OCI-LY7 (cell line): ENCODE measurements around the gene PALS1. TPM values are rescaled to one million over a fixed set of nuclear protein-coding genes. Genes with fewer than 3 reads are reported as not detected.

ENCODE experiments used
- BruUV-seq: library from RNA; stranded (reverse); fragments of 400-500 nt; replicated peaks from 2 replicates; lab custom pipeline; 2021; lab: Mats Ljungman, UMichigan
- CTCF ChIA-PET: fragments of 300-600 bp; sonication (Branson Sonifier 250); formaldehyde crosslinking; loops from one replicate; lab custom pipeline; 2022; ENCODE audit warnings: antibody characterized with exemption; ENCODE audit not compliant: unreplicated experiment; lab: Charles Lee
- POLR2A ChIA-PET: fragments of 300-600 bp; sonication (Branson Sonifier 250); formaldehyde crosslinking; loops from one replicate; lab custom pipeline; 2022; ENCODE audit warnings: antibody characterized with exemption; lab: Charles Lee
- DNase-seq: peaks from one replicate; pipeline ENCODE4 v3.0.0-alpha.2; 2015; ENCODE audit warnings: low spot score
- H2AFZ ChIP-seq: fragments of 200-600 bp; sonication (generic), shearing (Covaris generic); 2 replicates; pipeline ENCODE4 v1.6.1; 2014; ENCODE audit warnings: mild to moderate bottlenecking, antibody characterized with exemption, low read length, moderate library complexity
- H3K27ac ChIP-seq: fragments of 200-600 bp; sonication (generic); 2 replicates; pipeline ENCODE4 v1.5.1; 2014; ENCODE audit warnings: mixed run types, low read depth, mild to moderate bottlenecking, moderate library complexity, low read length, inconsistent platforms; ENCODE audit not compliant: poor library complexity, severe bottlenecking
- H3K36me3 ChIP-seq: fragments of 200-600 bp; sonication (generic); 2 replicates; pipeline ENCODE4 v1.6.1; 2014; ENCODE audit warnings: mild to moderate bottlenecking, antibody characterized with exemption, low read length, moderate library complexity, mixed read lengths; ENCODE audit not compliant: insufficient read depth
- H3K4me1 ChIP-seq: fragments of 200-600 bp; sonication (generic); 2 replicates; pipeline ENCODE4 v1.5.1; 2014; ENCODE audit warnings: mild to moderate bottlenecking, low read length; ENCODE audit not compliant: insufficient read depth, poor library complexity, severe bottlenecking
- H3K4me2 ChIP-seq: fragments of 200-600 bp; sonication (generic); 2 replicates; pipeline ENCODE4 v1.6.1; 2014; ENCODE audit warnings: mild to moderate bottlenecking, low read length
- H3K4me3 ChIP-seq: fragments of 200-600 bp; sonication (generic); 2 replicates; pipeline ENCODE4 v1.5.1; 2014; ENCODE audit warnings: mild to moderate bottlenecking, low read depth, low read length; ENCODE audit not compliant: poor library complexity, severe bottlenecking
- H3K79me2 ChIP-seq: fragments of 200-600 bp; sonication (generic); 2 replicates; pipeline ENCODE4 v1.6.1; 2016; ENCODE audit warnings: low read depth, mild to moderate bottlenecking, low read length, moderate library complexity, mixed read lengths; ENCODE audit not compliant: insufficient read depth
- H3K9me2 ChIP-seq: fragments of 200-600 bp; sonication (generic); 2 replicates; pipeline ENCODE4 v1.6.1; 2016; ENCODE audit warnings: mild to moderate bottlenecking, low read length, mixed read lengths; ENCODE audit not compliant: insufficient read depth
- H3K9me3 ChIP-seq: fragments of 200-600 bp; sonication (generic); 2 replicates; pipeline ENCODE4 v1.6.1; 2014; ENCODE audit warnings: mild to moderate bottlenecking, mixed run types, low read length, mixed read lengths
- H4K20me1 ChIP-seq: fragments of 200-600 bp; sonication (generic); 2 replicates; pipeline ENCODE4 v1.6.1; 2014; ENCODE audit warnings: mild to moderate bottlenecking, antibody characterized with exemption, low read length, moderate library complexity, mixed read lengths; ENCODE audit not compliant: insufficient read depth
- EZH2phosphoT487 ChIP-seq: fragments of 200-600 bp; sonication (generic); IDR thresholded peaks from 2 replicates; pipeline ENCODE4 v1.6.1; 2018; ENCODE audit warnings: low read depth, borderline replicate concordance, mild to moderate bottlenecking, mixed run types, antibody characterized with exemption, low read length, moderate library complexity, mixed read lengths
- intact Hi-C: fragments of 100-400 bp; cut with micrococcal nuclease; formaldehyde crosslinking; loops from one replicate; pipeline ENCODE4 v1.10.0; 2022; ENCODE audit not compliant: unreplicated experiment
- total RNA-seq, 2 experiments: library from RNA; depleted of rRNA in 1 of 2; stranded (reverse); fragments of >200 nt in 1 of 2; shearing (Covaris generic) in 1 of 2; gene quantifications; 2 replicates each; pipeline ENCODE4 v1.2.3, GENCODE V29; 2014 to 2022
- TF ChIP-seq, protein P1 (sequence below): fragments of 200-600 bp; sonication (generic); conservative IDR thresholded peaks from 2 replicates; pipeline ENCODE4 v1.5.1; 2014; ENCODE audit warnings: mild to moderate bottlenecking, antibody characterized with exemption, low read length, moderate library complexity, mixed read lengths

The PALS1 gene
- total RNA-seq, 2 experiments from 2014 or later, result 14.1 to 19.6 TPM

DNA sequence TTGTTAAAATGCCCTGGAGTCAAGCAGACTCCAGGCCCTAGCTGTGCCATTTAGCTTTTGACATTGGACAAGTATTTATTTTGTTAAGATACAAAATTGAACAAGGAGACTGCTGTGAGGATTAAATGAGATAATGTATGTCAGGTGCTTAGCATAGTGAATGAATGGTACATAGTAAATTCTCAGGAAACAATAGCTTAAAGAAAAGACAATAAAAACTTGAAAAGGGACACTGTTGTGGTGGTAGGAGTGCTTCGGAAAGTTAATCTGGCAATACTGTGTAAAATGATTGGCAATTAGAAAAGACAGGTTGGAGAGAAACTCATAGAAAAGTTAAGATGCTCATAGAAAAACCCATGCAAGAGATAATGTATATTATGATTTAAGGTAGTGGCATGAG is 19.7 kb downstream of the PALS1 start:
- H3K79me2 ChIP-seq, result peaks cover 13% of the 10 kb centered on the region; the same call in 1 of the 2 replicates
- ChIA-PET CTCF (no interaction called here), POLR2A (interaction anchor here (1.8 kb wide), 1 partner anchor 9 kb away, joined by 9 read pairs; no protein-coding TSS in a partner anchor)
- H4K20me1 ChIP-seq, result peaks cover 10% of the 10 kb centered on the region
- H3K9me2 ChIP-seq, result no peaks in the 10 kb centered on the region
- H3K4me1 ChIP-seq, result no peaks in the 10 kb centered on the region
- H3K4me3 ChIP-seq, result no peak overlapping the region
- intact Hi-C loops, result no loop called here
- H3K27ac ChIP-seq, result no peak overlapping the region
- DNase-seq, result no peak
- TF ChIP-seq EZH2phosphoT487, result no peak
- H3K36me3 ChIP-seq, result peaks cover 3% of the 10 kb centered on the region; the same call in 1 of the 2 replicates
- BruUV-seq, result no TSS peak
- no peak overlapping the region for H2AFZ ChIP-seq
- H3K4me2 ChIP-seq, result no peak overlapping the region
- no peaks in the 10 kb centered on the region for H3K9me3 ChIP-seq

DNA sequence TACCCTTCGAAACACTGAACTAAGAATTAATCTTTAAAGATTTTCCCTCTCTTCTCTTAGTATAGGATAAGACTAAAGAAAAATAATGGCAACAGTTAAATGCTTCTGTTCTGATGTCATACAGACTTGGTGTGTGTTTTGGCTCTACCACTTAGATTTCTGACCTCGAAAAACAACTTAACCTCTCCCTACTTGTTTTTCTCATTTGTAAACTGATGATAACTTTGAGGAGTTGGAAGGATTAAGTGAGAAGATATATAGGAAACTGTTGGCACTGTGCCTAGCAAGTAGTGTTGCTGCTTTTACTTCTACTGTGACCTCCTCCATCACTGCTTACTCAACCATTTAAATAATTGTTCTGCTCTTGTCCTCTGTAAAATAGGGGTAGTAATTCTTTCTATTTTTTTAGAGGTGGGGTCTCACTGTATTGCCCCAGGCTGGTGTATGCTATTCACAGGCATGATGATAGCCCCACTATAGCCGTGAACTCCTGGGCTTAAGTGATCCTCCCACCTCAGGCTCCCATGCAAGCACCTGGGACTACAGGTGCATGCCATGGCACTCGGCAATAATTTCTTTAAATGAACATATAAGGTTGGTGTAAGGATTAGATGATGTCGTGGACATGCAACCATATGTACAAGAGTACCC is 22.4 kb downstream of the PALS1 start:
- Histone ChIP-seq H3K9me2 (no peaks in the 10 kb centered on the region), H3K36me3 (no peaks in the 10 kb centered on the region), H3K4me2 (no peak overlapping the region), H2AFZ (no peak overlapping the region), H3K4me1 (no peaks in the 10 kb centered on the region), H3K4me3 (no peak overlapping the region), H4K20me1 (peaks cover 18% of the 10 kb centered on the region), H3K79me2 (peaks cover 6% of the 10 kb centered on the region; the same call in 1 of the 2 replicates), H3K27ac (no peak overlapping the region), H3K9me3 (no peaks in the 10 kb centered on the region)
- CTCF ChIA-PET, result no interaction called here
- POLR2A ChIA-PET, result no interaction called here
- no peak for DNase-seq
- TF ChIP-seq, protein P1, sequence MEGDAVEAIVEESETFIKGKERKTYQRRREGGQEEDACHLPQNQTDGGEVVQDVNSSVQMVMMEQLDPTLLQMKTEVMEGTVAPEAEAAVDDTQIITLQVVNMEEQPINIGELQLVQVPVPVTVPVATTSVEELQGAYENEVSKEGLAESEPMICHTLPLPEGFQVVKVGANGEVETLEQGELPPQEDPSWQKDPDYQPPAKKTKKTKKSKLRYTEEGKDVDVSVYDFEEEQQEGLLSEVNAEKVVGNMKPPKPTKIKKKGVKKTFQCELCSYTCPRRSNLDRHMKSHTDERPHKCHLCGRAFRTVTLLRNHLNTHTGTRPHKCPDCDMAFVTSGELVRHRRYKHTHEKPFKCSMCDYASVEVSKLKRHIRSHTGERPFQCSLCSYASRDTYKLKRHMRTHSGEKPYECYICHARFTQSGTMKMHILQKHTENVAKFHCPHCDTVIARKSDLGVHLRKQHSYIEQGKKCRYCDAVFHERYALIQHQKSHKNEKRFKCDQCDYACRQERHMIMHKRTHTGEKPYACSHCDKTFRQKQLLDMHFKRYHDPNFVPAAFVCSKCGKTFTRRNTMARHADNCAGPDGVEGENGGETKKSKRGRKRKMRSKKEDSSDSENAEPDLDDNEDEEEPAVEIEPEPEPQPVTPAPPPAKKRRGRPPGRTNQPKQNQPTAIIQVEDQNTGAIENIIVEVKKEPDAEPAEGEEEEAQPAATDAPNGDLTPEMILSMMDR, result no peak
- no peak for TF ChIP-seq EZH2phosphoT487
- BruUV-seq, result no TSS peak
- intact Hi-C loops, result no loop called here

DNA sequence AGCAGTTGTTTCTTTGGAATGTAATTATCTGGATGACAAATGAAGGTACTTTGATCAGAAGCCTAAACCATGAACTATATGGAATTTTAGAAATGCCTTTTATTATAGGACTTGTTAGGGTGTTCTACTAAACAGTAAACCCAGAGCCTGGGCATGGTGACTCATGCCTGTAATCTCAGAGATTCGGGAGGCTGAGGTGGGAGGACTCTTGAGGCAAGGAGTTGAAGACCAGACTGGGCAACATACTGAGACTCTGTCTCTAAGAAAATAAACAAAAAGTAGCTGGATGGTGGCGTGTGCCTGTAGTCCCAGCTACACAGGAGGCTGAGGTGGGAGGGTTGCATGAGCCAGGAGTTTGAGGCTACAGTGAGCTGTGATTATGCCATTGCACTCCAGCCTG is 23.9 kb downstream of the PALS1 start:
- DNase-seq, result no peak
- no TSS peak for BruUV-seq
- ChIA-PET POLR2A (no interaction called here), CTCF (no interaction called here)
- Histone ChIP-seq H3K27ac (no peak overlapping the region), H3K4me2 (no peak overlapping the region), H3K9me3 (no peaks in the 10 kb centered on the region), H3K79me2 (peaks cover 6% of the 10 kb centered on the region; the same call in 1 of the 2 replicates), H3K4me3 (no peak overlapping the region), H4K20me1 (peaks cover 18% of the 10 kb centered on the region), H2AFZ (no peak overlapping the region), H3K9me2 (no peaks in the 10 kb centered on the region), H3K4me1 (no peaks in the 10 kb centered on the region), H3K36me3 (no peaks in the 10 kb centered on the region)
- intact Hi-C loops, result no loop called here
- TF ChIP-seq, protein P1, result no peak
- no peak for TF ChIP-seq EZH2phosphoT487
